ENCODE data around the gene GPR146. TPM values are rescaled to one million over a fixed set of nuclear protein-coding genes. Genes with fewer than 3 reads are reported as not detected.

GPR146 gene
- total and polyA plus RNA-seq, 2 donors (not counting 1 experiment from before 2014, with no cell fraction given), result 2.2 to 3.3 TPM

DNA sequence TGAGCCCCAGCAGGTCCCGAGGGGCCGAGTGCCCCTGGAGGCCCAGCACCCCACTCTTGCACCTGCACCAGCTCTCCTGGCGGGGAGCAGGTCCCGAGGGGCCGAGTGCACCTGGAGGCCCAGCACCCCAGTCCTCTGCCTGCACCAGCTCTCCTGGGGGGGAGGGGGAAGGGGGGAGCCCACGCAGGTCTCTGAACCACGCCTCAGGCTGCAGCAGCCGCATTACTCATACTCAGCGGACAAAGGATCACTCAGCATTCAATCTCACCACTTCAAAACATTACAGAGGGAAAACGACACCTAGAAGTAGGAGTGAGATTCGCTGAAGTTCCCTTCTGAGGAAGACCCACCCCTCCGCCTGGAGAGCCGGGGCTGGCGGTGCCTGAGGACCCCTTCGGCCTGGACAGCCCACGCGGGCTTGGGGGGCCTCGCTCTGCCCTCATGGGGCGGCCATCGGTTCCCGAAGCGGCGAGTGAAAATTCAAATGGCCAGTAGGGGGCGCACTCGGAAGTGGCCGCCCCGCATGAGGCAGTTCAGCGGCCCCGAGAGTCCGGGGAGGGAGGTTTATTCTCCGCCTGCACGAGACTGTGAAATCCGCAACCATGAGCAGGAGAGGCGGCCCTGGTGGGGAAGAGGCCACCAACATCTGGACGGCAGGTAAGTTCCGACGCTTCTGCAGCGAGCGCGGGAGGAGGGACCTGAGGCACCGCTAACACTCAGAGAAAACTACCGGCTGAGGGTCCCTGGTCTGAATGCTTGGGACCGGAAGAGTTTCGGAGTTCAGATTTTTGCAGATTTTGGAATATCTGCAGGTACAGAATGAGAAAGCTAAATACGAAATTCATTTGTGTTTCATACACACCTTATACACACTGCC is 42.5 kb downstream of the GPR146 start:
- TF ChIP-seq EZH2 (IDR thresholded peaks at IDR 0.05; ENCODE audit: low read length, missing control alignments), result no peak
- TF ChIP-seq, protein P1, sequence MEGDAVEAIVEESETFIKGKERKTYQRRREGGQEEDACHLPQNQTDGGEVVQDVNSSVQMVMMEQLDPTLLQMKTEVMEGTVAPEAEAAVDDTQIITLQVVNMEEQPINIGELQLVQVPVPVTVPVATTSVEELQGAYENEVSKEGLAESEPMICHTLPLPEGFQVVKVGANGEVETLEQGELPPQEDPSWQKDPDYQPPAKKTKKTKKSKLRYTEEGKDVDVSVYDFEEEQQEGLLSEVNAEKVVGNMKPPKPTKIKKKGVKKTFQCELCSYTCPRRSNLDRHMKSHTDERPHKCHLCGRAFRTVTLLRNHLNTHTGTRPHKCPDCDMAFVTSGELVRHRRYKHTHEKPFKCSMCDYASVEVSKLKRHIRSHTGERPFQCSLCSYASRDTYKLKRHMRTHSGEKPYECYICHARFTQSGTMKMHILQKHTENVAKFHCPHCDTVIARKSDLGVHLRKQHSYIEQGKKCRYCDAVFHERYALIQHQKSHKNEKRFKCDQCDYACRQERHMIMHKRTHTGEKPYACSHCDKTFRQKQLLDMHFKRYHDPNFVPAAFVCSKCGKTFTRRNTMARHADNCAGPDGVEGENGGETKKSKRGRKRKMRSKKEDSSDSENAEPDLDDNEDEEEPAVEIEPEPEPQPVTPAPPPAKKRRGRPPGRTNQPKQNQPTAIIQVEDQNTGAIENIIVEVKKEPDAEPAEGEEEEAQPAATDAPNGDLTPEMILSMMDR (conservative IDR thresholded peaks at IDR 0.05 in 1 of 2, IDR thresholded peaks at IDR 0.05 in 1 of 2; ENCODE audit: low read depth in 1 of 2, low read length in 2 of 2), result peak; percentile 61 to 70
- H3K4me2 ChIP-seq (ENCODE audit: extremely low read depth, insufficient read depth, low read length), result peak overlapping the region; percentile 83
- H3K27ac ChIP-seq (ENCODE audit: insufficient read depth, low read length), result peak overlapping the region; percentile 49
- H3K9ac ChIP-seq (ENCODE audit: insufficient read depth, low read length), result peak overlapping the region; percentile 25
- peaks cover 2% of the 10 kb centered on the region for H3K36me3 ChIP-seq (ENCODE audit: control insufficient read depth, insufficient read depth, low read length)
- no peaks in the 10 kb centered on the region for H3K27me3 ChIP-seq (ENCODE audit: control insufficient read depth, insufficient read depth, low read length)
- H2AFZ ChIP-seq (ENCODE audit: low read length), result peak overlapping the region; percentile 59
- H3K9me3 ChIP-seq (ENCODE audit: control insufficient read depth, insufficient read depth, low read depth, low read length), result no peaks in the 10 kb centered on the region
- H3K4me1 ChIP-seq (ENCODE audit: control insufficient read depth, extremely low read depth, insufficient read depth, low read length), result peaks cover 17% of the 10 kb centered on the region
- no peaks in the 10 kb centered on the region for H4K20me1 ChIP-seq (ENCODE audit: control insufficient read depth, extremely low read depth, insufficient read depth, low read length)
- no peaks in the 10 kb centered on the region for H3K79me2 ChIP-seq (ENCODE audit: control insufficient read depth, insufficient read depth, low read length)
- peak overlapping the region; percentile 27 to 63 (median 39) for H3K4me3 ChIP-seq (replicated peaks in 1 of 4; ENCODE audit: control extremely low read depth in 1 of 4, insufficient read depth in 1 of 4, low read depth in 3 of 4, low read length in 4 of 4)
- peak; percentile 55 to 61 for DNase-seq (ENCODE audit: low read depth in 2 of 2)

GRCh38 chr7:1087465-1087814 is 43.1 kb downstream of the GPR146 start:
- Histone ChIP-seq H3K27me3 (ENCODE audit: control insufficient read depth, insufficient read depth, low read length) (no peaks in the 10 kb centered on the region), H3K27ac (ENCODE audit: insufficient read depth, low read length) (no peak overlapping the region), H3K36me3 (ENCODE audit: control insufficient read depth, insufficient read depth, low read length) (peaks cover 2% of the 10 kb centered on the region), H3K9me3 (ENCODE audit: control insufficient read depth, insufficient read depth, low read depth, low read length) (no peaks in the 10 kb centered on the region), H3K9ac (ENCODE audit: insufficient read depth, low read length) (no peak overlapping the region), H3K79me2 (ENCODE audit: control insufficient read depth, insufficient read depth, low read length) (no peaks in the 10 kb centered on the region), H4K20me1 (ENCODE audit: control insufficient read depth, extremely low read depth, insufficient read depth, low read length) (no peaks in the 10 kb centered on the region), H3K4me2 (ENCODE audit: extremely low read depth, insufficient read depth, low read length) (peak overlapping the region; percentile 90), H3K4me3 (replicated peaks in 1 of 4; ENCODE audit: control extremely low read depth in 1 of 4, insufficient read depth in 1 of 4, low read depth in 3 of 4, low read length in 4 of 4) (peak overlapping the region; percentile 27 to 63 (median 39)), H2AFZ (ENCODE audit: low read length) (no peak overlapping the region), H3K4me1 (ENCODE audit: control insufficient read depth, extremely low read depth, insufficient read depth, low read length) (peaks cover 17% of the 10 kb centered on the region)
- peak; percentile 29 to 61 for DNase-seq (ENCODE audit: low read depth in 2 of 2)
- TF ChIP-seq, protein P1 (conservative IDR thresholded peaks at IDR 0.05 in 1 of 2, IDR thresholded peaks at IDR 0.05 in 1 of 2; ENCODE audit: low read depth in 1 of 2, low read length in 2 of 2), result no peak
- TF ChIP-seq EZH2 (IDR thresholded peaks at IDR 0.05; ENCODE audit: low read length, missing control alignments), result no peak

DNA sequence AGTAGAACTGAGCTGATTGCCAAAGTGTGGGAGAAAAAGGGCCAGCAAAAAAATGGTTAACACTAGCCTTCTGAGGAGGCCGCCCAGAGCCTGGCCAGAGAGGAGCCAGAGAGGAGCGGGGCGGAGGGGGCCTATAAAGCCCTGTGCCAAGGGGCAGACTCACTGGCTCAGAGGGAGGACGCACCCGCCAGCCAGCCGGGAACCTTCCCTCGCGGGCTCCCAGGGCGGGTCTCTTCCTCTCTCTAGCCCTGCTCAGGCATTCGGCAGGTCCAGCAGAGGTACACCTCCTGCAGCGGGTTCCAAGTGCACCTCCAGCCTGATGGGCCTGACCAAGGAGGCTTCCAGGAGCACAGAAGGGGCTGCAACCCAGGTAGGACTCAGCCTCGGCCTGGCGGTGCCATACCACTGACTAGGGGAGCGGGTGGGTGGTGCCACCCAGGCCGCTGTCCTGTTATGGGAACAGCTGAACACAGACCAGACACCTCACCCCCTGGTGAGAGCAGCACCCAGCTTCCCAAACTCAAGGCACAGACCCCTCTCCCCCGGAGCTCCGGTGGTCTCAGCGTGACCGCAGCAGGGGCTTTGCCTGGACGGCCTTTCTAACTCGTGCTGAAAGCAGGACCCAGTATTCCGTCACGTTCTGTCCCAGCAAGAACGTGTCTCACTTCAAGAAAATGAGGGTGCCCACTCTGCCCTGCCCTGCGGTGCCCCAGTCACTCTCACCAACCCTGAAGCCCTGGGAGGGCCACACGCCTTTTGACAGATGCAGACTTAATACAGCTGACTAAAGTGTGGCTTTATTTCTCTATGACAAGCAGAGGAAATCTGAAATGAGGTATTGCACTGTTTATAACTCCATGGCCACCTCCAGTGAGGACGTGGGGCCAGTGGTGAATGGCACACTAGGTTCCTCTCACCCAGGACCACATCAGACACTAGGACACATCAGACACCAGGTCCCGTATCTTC is 43.9 kb downstream of the GPR146 start, which contains the start of gene GPER1:
Gene GPER1, plus strand, starts transcription at position 162 of the 969 bp plus-strand sequence. CDS start 3,616 bp downstream, outside the sequence.
- Histone ChIP-seq H3K4me2 (ENCODE audit: extremely low read depth, insufficient read depth, low read length) (peak within 1 kb of the TSS; percentile 90), H3K36me3 (ENCODE audit: control insufficient read depth, insufficient read depth, low read length) (peaks cover 2% of the 10 kb centered on the region), H3K27me3 (ENCODE audit: control insufficient read depth, insufficient read depth, low read length) (no peaks in the 10 kb centered on the region), H3K4me1 (ENCODE audit: control insufficient read depth, extremely low read depth, insufficient read depth, low read length) (peaks cover 17% of the 10 kb centered on the region), H2AFZ (ENCODE audit: low read length) (peak within 1 kb of the TSS; percentile 44), H3K27ac (ENCODE audit: insufficient read depth, low read length) (peak within 1 kb of the TSS; percentile 49), H3K79me2 (ENCODE audit: control insufficient read depth, insufficient read depth, low read length) (no peaks in the 10 kb centered on the region), H3K9me3 (ENCODE audit: control insufficient read depth, insufficient read depth, low read depth, low read length) (no peaks in the 10 kb centered on the region), H3K9ac (ENCODE audit: insufficient read depth, low read length) (peak within 1 kb of the TSS; percentile 25), H3K4me3 (replicated peaks in 1 of 4; ENCODE audit: control extremely low read depth in 1 of 4, insufficient read depth in 1 of 4, low read depth in 3 of 4, low read length in 4 of 4) (peak within 1 kb of the TSS; percentile 30 to 63 (median 40)), H4K20me1 (ENCODE audit: control insufficient read depth, extremely low read depth, insufficient read depth, low read length) (no peaks in the 10 kb centered on the region)
- no peak for TF ChIP-seq EZH2 (IDR thresholded peaks at IDR 0.05; ENCODE audit: low read length, missing control alignments)
- TF ChIP-seq, protein P1 (conservative IDR thresholded peaks at IDR 0.05 in 1 of 2, IDR thresholded peaks at IDR 0.05 in 1 of 2; ENCODE audit: low read depth in 1 of 2, low read length in 2 of 2), result no peak
- DNase-seq (ENCODE audit: low read depth in 2 of 2), result peak; percentile 52 to 62
